ENCODE results near the gene SPATA6. TPM values are rescaled to one million over a fixed set of nuclear protein-coding genes. Genes with fewer than 3 reads are reported as not detected.
"Not testable (repeated sequence)": the region's sequence is repeated elsewhere in the genome, so short reads cannot be mapped to it uniquely, and the experiment has no call there.

Gene SPATA6
- total RNA-seq, 1 experiment from 2014 or later = 2.7 TPM

- POLR2A ChIA-PET (ENCODE audit: low non-redundant PET) = no interaction called here
These were observed 177.3 kb downstream of the SPATA6 start for GRCh38 chr1:48294656-48295055.

GRCh38 chr1:48294094-48294493 is 177.9 kb downstream of the SPATA6 start:
- BruUV-seq (replicated peaks); H3K36me3 ChIP-seq (ENCODE audit: insufficient read depth, low read length, poor library complexity, severe bottlenecking); H3K27me3 ChIP-seq (replicated peaks; ENCODE audit: insufficient read depth, low read depth, low read length, poor library complexity); H3K4me3 ChIP-seq (ENCODE audit: low read depth, low read length, poor library complexity, severe bottlenecking); POLR2A ChIA-PET (ENCODE audit: low non-redundant PET); CTCF ChIA-PET; intact Hi-C loops (cut with micrococcal nuclease; ENCODE audit: unreplicated experiment); H3K4me1 ChIP-seq (ENCODE audit: insufficient read depth, low read length, poor library complexity, severe bottlenecking); DNase-seq (ENCODE audit: low spot score); H3K9me3 ChIP-seq (ENCODE audit: low read depth, low read length, poor library complexity, severe bottlenecking); H3K27ac ChIP-seq (ENCODE audit: low read depth, low read length, poor library complexity, severe bottlenecking): not testable (repeated sequence)

More at GRCh38 chr1:48294656-48295055, 177.3 kb downstream of the SPATA6 start:
- H3K4me3 ChIP-seq (ENCODE audit: low read depth, low read length, poor library complexity, severe bottlenecking) = no peak overlapping the region
- no peak overlapping the region for H3K27ac ChIP-seq (ENCODE audit: low read depth, low read length, poor library complexity, severe bottlenecking)
- intact Hi-C loops (cut with micrococcal nuclease; ENCODE audit: unreplicated experiment) = no loop called here
- H3K4me1 ChIP-seq (ENCODE audit: insufficient read depth, low read length, poor library complexity, severe bottlenecking) = no peaks in the 10 kb centered on the region
- no peaks in the 10 kb centered on the region for H3K9me3 ChIP-seq (ENCODE audit: low read depth, low read length, poor library complexity, severe bottlenecking)
- no peak for TF ChIP-seq CTCF (conservative IDR thresholded peaks at IDR 0.05; ENCODE audit: low read depth, low read length)
- TF ChIP-seq EZH2 (IDR thresholded peaks at IDR 0.05; ENCODE audit: borderline replicate concordance, low read depth, low read length, poor library complexity, severe bottlenecking) = no peak
- no TSS peak for BruUV-seq (replicated peaks)
- no peak for DNase-seq (ENCODE audit: low spot score)
- CTCF ChIA-PET = no interaction called here
- no peaks in the 10 kb centered on the region for H3K36me3 ChIP-seq (ENCODE audit: insufficient read depth, low read length, poor library complexity, severe bottlenecking)
- H3K27me3 ChIP-seq (replicated peaks; ENCODE audit: insufficient read depth, low read depth, low read length, poor library complexity) = peaks cover 3% of the 10 kb centered on the region

- Histone ChIP-seq H3K36me3 (ENCODE audit: insufficient read depth, low read length, poor library complexity, severe bottlenecking) (no peaks in the 10 kb centered on the region), H3K9me3 (ENCODE audit: low read depth, low read length, poor library complexity, severe bottlenecking) (no peaks in the 10 kb centered on the region), H3K4me3 (ENCODE audit: low read depth, low read length, poor library complexity, severe bottlenecking) (no peak overlapping the region), H3K27me3 (replicated peaks; ENCODE audit: insufficient read depth, low read depth, low read length, poor library complexity) (peaks cover 3% of the 10 kb centered on the region), H3K4me1 (ENCODE audit: insufficient read depth, low read length, poor library complexity, severe bottlenecking) (no peaks in the 10 kb centered on the region), H3K27ac (ENCODE audit: low read depth, low read length, poor library complexity, severe bottlenecking) (no peak overlapping the region)
- no peak for DNase-seq (ENCODE audit: low spot score)
- no TSS peak for BruUV-seq (replicated peaks)
- POLR2A ChIA-PET (ENCODE audit: low non-redundant PET) = no interaction called here
- intact Hi-C loops (cut with micrococcal nuclease; ENCODE audit: unreplicated experiment) = no loop called here
- no peak for TF ChIP-seq CTCF (conservative IDR thresholded peaks at IDR 0.05; ENCODE audit: low read depth, low read length)
- CTCF ChIA-PET = no interaction called here
These were observed 179.3 kb downstream of the SPATA6 start for GRCh38 chr1:48292706-48293105.

- no peaks in the 10 kb centered on the region for H3K36me3 ChIP-seq (ENCODE audit: insufficient read depth, low read length, poor library complexity, severe bottlenecking)
- H3K4me1 ChIP-seq (ENCODE audit: insufficient read depth, low read length, poor library complexity, severe bottlenecking) = no peaks in the 10 kb centered on the region
- peaks cover 3% of the 10 kb centered on the region for H3K27me3 ChIP-seq (replicated peaks; ENCODE audit: insufficient read depth, low read depth, low read length, poor library complexity)
- no peak overlapping the region for H3K27ac ChIP-seq (ENCODE audit: low read depth, low read length, poor library complexity, severe bottlenecking)
- CTCF ChIA-PET = no interaction called here
- no peaks in the 10 kb centered on the region for H3K9me3 ChIP-seq (ENCODE audit: low read depth, low read length, poor library complexity, severe bottlenecking)
- POLR2A ChIA-PET (ENCODE audit: low non-redundant PET) = no interaction called here
- BruUV-seq (replicated peaks) = no TSS peak
- no peak overlapping the region for H3K4me3 ChIP-seq (ENCODE audit: low read depth, low read length, poor library complexity, severe bottlenecking)
- TF ChIP-seq CTCF (conservative IDR thresholded peaks at IDR 0.05; ENCODE audit: low read depth, low read length) (no peak), EZH2 (IDR thresholded peaks at IDR 0.05; ENCODE audit: borderline replicate concordance, low read depth, low read length, poor library complexity, severe bottlenecking) (no peak)
- intact Hi-C loops (cut with micrococcal nuclease; ENCODE audit: unreplicated experiment) = no loop called here
- no peak for DNase-seq (ENCODE audit: low spot score)
These were observed 180.6 kb downstream of the SPATA6 start for GRCh38 chr1:48291421-48291820.
